ENCODE data around the gene LRP5. TPM values are rescaled to one million over a fixed set of nuclear protein-coding genes. Genes with fewer than 3 reads are reported as not detected.

LRP5 gene
- total RNA-seq, 3 donors from 2014 or later, result 7.7 to 8.5 (median 7.9) TPM

DNA sequence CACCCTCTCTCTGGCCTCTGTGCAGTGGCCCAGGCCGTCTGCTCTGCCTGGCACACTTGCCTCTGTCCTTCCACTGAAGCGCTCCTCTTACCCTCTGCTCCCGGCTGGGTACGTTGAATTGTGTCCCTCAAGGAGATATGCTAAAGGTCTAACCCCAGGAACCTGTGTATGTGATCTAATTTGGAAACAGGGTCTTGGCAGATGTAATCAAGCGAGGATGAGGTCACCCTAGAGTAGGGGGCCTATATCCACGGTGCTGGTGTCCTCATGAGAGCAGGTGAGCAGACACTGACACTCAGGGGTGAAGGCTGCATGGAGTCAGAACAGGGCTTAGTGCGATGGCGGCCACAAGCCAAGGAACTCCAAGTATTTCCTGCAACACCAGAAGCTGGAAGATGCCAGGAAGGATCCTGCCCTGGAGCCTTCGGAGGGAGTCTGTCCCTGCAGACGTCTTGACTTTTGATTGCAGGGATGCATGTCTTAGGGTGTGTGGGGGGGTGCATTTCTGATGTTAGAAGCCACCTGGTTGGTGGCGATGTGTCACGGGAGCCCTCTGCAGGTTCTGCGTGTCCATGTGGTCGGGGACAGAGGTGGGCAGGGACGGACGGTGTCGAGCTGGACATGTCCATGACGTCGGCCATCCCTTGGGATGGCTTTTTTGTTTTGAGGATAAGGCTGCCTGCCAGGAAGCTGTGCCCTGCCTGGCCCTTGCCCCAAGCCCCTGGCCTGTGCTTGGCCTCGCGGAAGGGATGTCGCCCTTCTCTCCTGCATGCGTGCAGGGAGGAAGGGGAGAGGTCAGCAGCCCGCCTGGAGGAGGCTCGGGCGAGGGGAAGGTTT, 68.6 kb downstream of the LRP5 start:
- Mint-ChIP-seq H3K4me1 (ENCODE audit: low read depth) (peaks cover 10% of the 10 kb centered on the region), H3K27me3 (ENCODE audit: low read depth) (peaks cover 12% of the 10 kb centered on the region), H3K4me3 (no peak overlapping the region), H3K36me3 (ENCODE audit: insufficient read depth) (no peaks in the 10 kb centered on the region), H3K9me3 (no peaks in the 10 kb centered on the region)
- DNase-seq (no peak), ATAC-seq (no peak)

DNA sequence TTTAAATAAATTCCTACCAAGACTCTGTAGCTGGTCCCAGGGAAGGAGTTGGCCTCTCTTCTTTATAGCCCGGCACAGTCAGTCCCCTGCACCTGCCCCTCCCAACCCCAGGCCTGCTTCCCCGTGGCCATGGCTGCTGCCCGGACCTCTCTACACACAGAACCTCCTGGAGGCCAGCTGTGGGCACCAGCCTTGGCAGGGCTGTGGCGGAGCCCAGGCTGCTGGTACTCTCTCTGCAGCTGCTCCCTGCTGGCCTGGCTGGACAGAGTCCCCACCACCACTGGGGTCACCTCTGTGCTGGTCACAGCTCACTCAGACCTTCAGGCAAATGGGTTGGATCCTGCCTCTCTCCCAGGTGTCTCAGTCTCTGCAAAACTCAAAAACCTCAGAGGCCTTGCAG, 69.3 kb downstream of the LRP5 start:
- peaks cover 10% of the 10 kb centered on the region for H3K4me1 Mint-ChIP-seq (ENCODE audit: low read depth)
- no peaks in the 10 kb centered on the region for H3K36me3 Mint-ChIP-seq (ENCODE audit: insufficient read depth)
- H3K4me3 Mint-ChIP-seq, result no peak overlapping the region
- ATAC-seq, result no peak
- peaks cover 12% of the 10 kb centered on the region for H3K27me3 Mint-ChIP-seq (ENCODE audit: low read depth)
- no peaks in the 10 kb centered on the region for H3K9me3 Mint-ChIP-seq
- DNase-seq, result no peak

DNA sequence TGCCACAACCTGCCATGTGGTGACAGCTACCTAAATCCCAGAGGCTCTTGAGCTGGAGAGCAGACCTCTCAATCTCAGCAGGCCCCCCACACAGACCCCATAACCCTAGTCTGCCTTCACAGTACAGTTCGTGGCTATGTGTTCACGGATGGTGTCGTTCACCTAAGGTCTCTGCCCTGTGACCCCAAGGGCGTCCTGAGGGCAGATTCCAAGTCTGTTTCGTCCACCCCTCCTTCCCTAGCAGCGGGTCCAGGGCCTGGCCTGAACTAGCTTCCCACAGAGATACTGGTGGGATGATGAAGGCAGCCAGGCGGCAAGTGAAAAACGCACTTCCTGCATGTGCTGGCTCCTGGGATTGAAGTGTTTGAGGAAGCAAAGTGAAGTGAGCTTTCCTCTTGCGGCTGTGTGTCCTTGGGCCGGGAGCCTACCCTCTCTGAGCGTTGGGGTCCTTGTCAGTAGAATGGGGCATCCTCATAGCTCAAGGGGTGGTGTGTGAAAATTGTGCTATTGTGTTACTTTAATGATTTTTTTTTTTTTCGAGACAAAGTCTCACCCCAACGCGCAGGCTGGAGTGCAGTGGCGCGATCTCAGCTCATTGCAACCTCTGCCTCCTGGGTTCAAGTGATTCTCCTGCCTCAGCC, 70.1 kb downstream of the LRP5 start:
- no peak for DNase-seq

DNA sequence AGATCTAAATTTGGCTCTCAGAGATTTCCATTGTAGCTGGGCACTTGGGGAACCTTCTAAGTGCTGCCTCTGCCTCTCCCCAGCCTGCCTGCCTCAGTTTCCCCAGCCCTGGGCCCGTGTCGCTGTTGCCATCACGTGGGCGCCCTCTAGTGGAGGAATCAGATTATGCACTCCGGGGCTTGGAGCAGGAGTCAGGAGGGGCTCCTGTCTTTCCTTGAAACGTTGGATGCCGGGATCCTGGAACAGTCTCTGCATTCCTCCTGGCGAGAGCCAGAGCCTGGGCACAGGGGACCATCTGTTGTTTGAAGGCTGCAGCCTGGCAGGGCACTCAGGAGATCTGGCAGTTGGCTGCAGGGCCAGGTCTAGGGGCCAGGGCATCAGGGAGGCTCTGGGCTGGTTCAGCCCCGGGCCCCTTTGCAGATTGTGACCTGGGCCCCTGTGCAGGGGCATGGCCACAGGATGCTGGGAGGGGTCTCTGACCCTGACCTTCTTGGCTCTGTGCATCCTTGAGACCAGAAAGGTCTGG, 71.6 kb downstream of the LRP5 start:
- Mint-ChIP-seq H3K27me3 (ENCODE audit: low read depth) (peaks cover 12% of the 10 kb centered on the region), H3K4me1 (ENCODE audit: low read depth) (peaks cover 10% of the 10 kb centered on the region), H3K36me3 (ENCODE audit: insufficient read depth) (no peaks in the 10 kb centered on the region), H3K9me3 (no peaks in the 10 kb centered on the region), H3K4me3 (no peak overlapping the region)
- DNase-seq (peak; percentile 61), ATAC-seq (peak; percentile 47 to 64)

More for the DNA sequence above, 70.1 kb downstream of the LRP5 start:
- H3K9me3 Mint-ChIP-seq, result no peaks in the 10 kb centered on the region
- no peak overlapping the region for H3K4me3 Mint-ChIP-seq
- no peaks in the 10 kb centered on the region for H3K36me3 Mint-ChIP-seq (ENCODE audit: insufficient read depth)
- H3K27me3 Mint-ChIP-seq (ENCODE audit: low read depth), result peaks cover 12% of the 10 kb centered on the region
- peaks cover 10% of the 10 kb centered on the region for H3K4me1 Mint-ChIP-seq (ENCODE audit: low read depth)
- ATAC-seq, result no peak

DNA sequence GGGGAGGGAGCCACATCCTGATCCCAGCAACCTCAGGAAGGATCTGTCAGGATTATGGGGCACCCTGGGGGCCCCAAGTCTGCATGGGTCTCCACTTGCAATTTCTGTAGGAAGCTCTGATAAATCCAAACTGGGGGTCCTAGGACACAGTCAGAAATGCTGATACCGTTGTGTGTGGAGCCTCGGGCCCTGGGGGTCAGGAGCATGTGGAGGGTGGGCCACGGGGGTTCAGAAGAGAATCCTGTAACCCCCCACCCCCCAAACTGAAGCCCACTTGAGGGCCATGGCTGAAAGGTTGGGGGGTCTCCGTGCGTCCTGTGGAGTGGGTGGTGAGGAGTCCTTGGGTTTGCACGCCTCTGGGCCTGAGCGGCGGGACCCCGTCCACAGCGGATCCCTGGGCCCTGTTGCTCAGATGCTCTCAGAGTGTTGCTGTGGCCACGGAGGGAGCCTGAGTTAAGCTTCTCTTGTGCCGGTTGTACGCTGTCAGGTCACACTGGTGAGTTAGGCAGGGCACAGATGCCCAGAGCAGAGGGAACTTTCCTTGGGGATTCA, 72.2 kb downstream of the LRP5 start:
- H3K4me3 Mint-ChIP-seq, result no peak overlapping the region
- ATAC-seq, result no peak
- H3K4me1 Mint-ChIP-seq (ENCODE audit: low read depth), result peaks cover 10% of the 10 kb centered on the region
- no peaks in the 10 kb centered on the region for H3K36me3 Mint-ChIP-seq (ENCODE audit: insufficient read depth)
- H3K9me3 Mint-ChIP-seq, result no peaks in the 10 kb centered on the region
- DNase-seq, result no peak
- H3K27me3 Mint-ChIP-seq (ENCODE audit: low read depth), result peaks cover 12% of the 10 kb centered on the region

DNA sequence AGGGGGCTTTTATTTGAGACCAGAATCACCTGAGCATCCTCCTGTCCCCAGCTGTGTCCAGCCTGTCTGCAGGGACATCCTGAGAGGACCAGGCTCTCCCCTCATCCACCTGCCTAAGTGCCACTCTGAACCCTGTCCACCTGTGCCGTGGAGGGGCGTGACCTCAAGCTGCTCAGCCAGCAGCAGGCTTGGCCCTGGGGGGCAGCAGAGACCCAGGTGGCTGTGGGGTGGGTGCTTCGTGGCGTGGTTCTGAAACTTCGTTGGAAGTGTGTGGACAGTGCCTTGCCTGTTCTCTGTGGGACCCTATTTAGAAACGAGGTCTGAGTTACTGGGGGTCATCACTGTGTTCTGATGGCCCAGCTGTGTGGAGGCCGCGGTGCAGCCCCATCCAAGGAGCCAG, 72.7 kb downstream of the LRP5 start:
- ATAC-seq (no peak), DNase-seq (no peak)
- no peaks in the 10 kb centered on the region for H3K36me3 Mint-ChIP-seq (ENCODE audit: insufficient read depth)
- H3K4me1 Mint-ChIP-seq (ENCODE audit: low read depth), result peaks cover 8% of the 10 kb centered on the region
- no peaks in the 10 kb centered on the region for H3K9me3 Mint-ChIP-seq
- no peak overlapping the region for H3K4me3 Mint-ChIP-seq
- H3K27me3 Mint-ChIP-seq (ENCODE audit: low read depth), result peaks cover 7% of the 10 kb centered on the region

DNA sequence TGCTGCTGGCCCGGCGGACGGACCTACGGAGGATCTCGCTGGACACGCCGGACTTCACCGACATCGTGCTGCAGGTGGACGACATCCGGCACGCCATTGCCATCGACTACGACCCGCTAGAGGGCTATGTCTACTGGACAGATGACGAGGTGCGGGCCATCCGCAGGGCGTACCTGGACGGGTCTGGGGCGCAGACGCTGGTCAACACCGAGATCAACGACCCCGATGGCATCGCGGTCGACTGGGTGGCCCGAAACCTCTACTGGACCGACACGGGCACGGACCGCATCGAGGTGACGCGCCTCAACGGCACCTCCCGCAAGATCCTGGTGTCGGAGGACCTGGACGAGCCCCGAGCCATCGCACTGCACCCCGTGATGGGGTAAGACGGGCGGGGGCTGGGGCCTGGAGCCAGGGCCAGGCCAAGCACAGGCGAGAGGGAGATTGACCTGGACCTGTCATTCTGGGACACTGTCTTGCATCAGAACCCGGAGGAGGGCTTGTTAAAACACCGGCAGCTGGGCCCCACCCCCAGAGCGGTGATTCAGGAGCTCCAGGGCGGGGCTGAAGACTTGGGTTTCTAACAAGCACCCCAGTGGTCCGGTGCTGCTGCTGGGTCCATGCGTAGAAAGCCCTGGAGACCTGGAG, 74.1 kb downstream of the LRP5 start:
- Mint-ChIP-seq H3K36me3 (ENCODE audit: insufficient read depth) (no peaks in the 10 kb centered on the region), H3K9me3 (no peaks in the 10 kb centered on the region), H3K4me1 (ENCODE audit: low read depth) (peaks cover 2% of the 10 kb centered on the region), H3K27me3 (ENCODE audit: low read depth) (no peaks in the 10 kb centered on the region), H3K4me3 (no peak overlapping the region)
- ATAC-seq, result no peak
- no peak for DNase-seq

DNA sequence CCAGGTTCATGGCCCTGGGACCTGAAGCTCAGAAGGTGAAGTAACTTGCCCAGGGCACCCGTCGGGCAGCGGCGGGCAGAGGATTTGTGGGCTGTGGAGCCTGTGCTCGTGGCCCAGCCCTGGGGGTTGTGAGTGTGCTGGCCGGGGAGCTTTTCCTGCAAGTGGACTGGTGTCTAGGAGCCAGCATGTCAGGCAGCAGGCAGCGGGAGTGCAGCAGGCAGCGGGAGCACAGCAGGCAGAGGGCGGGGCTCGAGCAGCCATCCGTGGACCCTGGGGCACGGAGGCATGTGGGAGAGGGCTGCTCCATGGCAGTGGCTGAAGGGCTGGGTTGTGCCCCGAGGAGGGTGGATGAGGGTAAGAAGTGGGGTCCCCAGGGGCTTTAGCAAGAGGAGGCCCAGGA, 75.4 kb downstream of the LRP5 start:
- no peak for ATAC-seq
- Mint-ChIP-seq H3K27me3 (ENCODE audit: low read depth) (no peaks in the 10 kb centered on the region), H3K36me3 (ENCODE audit: insufficient read depth) (no peaks in the 10 kb centered on the region), H3K9me3 (no peaks in the 10 kb centered on the region), H3K4me3 (no peak overlapping the region), H3K4me1 (ENCODE audit: low read depth) (peaks cover 2% of the 10 kb centered on the region)
- DNase-seq, result no peak

DNA sequence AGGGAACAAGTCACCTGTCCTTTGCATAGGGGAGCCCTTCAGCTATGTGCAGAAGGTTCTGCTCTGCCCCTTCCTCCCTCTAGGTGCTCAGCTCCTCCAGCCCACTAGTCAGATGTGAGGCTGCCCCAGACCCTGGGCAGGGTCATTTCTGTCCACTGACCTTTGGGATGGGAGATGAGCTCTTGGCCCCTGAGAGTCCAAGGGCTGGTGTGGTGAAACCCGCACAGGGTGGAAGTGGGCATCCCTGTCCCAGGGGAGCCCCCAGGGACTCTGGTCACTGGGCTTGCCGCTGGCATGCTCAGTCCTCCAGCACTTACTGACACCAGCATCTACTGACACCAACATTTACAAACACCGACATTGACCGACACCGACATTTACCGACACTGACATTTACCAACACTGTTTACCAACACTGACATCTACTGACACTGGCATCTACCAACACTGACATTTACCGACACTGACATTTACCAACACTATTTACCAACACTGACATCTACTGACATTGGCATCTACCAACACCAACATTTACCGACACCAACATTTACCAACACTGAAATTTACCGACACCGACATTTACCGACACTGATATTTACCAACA, 76.3 kb downstream of the LRP5 start:
- ATAC-seq (no peak), DNase-seq (no peak)
- Mint-ChIP-seq H3K36me3 (ENCODE audit: insufficient read depth) (no peaks in the 10 kb centered on the region), H3K4me1 (ENCODE audit: low read depth) (no peaks in the 10 kb centered on the region), H3K27me3 (ENCODE audit: low read depth) (no peaks in the 10 kb centered on the region), H3K4me3 (no peak overlapping the region), H3K9me3 (no peaks in the 10 kb centered on the region)

DNA sequence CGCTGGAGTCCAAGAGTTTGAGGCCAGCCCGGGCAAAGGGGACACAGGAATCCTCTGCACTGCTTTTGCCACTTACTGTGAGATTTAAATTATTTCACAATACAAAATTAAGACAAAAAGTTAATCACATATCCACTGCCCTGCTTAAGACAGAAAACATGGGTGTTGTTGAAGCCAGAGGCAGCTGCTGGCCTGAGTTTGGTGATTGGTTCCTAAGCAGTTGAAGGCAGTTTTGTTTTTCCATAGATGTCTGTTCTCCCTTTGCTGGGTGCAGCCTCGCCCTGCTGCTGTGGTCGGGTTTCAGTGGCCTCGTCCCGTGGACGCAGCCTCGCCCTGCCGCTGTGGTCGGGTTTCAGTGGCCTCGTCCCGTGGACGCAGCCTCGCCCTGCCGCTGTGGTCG, 77.9 kb downstream of the LRP5 start:
- Mint-ChIP-seq H3K4me3 (no peak overlapping the region), H3K4me1 (ENCODE audit: low read depth) (no peaks in the 10 kb centered on the region), H3K27me3 (ENCODE audit: low read depth) (no peaks in the 10 kb centered on the region), H3K36me3 (ENCODE audit: insufficient read depth) (no peaks in the 10 kb centered on the region), H3K9me3 (no peaks in the 10 kb centered on the region)
- DNase-seq (no peak), ATAC-seq (no peak)

DNA sequence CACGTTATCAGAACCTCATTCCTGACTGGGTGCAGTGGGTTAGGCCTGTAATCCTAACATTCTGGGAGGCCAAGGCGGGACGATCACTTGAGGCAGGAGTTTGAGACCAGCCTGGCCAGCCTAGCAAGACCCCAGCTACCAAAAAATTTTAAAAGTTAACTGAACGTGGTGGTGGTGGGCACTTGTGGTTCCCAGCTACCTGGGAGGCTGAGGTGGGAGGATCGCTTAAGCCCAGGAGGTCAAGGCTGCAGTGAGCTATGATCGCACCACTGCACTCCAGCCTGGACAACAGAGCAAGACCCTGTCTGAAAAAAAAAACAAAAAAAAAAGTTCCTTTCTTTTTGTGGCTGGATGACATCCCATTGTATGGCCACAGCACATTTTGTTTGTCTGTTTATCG, 80.4 kb downstream of the LRP5 start:
- Mint-ChIP-seq H3K4me1 (ENCODE audit: low read depth) (no peaks in the 10 kb centered on the region), H3K27me3 (ENCODE audit: low read depth) (no peaks in the 10 kb centered on the region), H3K4me3 (no peak overlapping the region), H3K9me3 (no peaks in the 10 kb centered on the region), H3K36me3 (ENCODE audit: insufficient read depth) (no peaks in the 10 kb centered on the region)
- no peak for ATAC-seq
- no peak for DNase-seq

DNA sequence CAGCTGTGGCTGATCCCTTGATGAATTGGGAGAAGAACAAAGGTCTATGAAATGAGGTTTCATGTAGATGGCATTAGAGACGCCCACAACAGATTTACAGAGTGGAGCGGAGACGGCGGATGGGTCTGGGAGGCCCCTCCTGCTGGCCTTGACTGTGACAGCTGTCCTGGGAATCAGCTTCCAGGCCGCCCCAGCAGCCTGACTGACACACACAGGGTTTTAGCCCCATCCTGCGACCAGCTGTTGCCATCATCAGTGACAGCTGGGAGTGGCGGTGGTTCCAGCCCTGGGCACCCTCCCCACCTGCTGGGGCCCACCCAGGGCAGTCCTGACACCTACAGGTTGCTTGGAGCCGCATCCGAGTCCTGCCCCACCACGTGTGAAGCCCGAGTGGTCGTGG, 84.1 kb downstream of the LRP5 start:
- ATAC-seq, result no peak

DNA sequence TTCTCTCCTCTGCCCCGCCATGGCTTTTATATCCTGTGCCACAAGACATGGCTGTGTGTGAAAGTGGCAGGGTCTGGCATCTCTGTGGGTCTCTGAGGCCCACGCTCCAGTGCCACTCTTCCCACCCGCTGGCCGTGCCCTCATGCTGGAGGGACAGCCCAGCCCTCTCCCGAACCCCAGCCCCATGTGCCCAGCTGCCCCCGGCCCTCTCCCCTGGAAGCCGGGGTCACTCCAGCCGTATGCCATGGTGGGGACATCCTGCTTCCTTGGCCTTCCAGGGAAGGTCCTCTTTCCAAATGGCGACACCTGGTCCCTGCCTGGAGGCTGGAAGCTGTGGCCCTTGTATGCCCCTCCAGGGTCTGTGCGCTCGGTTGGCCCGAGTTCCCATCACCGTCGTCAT, 84.9 kb downstream of the LRP5 start:
- no peak for ATAC-seq
- H3K9me3 Mint-ChIP-seq, result no peaks in the 10 kb centered on the region
- H3K36me3 Mint-ChIP-seq (ENCODE audit: insufficient read depth), result no peaks in the 10 kb centered on the region
- H3K4me1 Mint-ChIP-seq (ENCODE audit: low read depth), result no peaks in the 10 kb centered on the region
- no peak for DNase-seq
- H3K27me3 Mint-ChIP-seq (ENCODE audit: low read depth), result no peaks in the 10 kb centered on the region
- no peak overlapping the region for H3K4me3 Mint-ChIP-seq

More for the DNA sequence above, 84.1 kb downstream of the LRP5 start:
- H3K9me3 Mint-ChIP-seq, result no peaks in the 10 kb centered on the region
- no peaks in the 10 kb centered on the region for H3K36me3 Mint-ChIP-seq (ENCODE audit: insufficient read depth)
- no peaks in the 10 kb centered on the region for H3K4me1 Mint-ChIP-seq (ENCODE audit: low read depth)
- DNase-seq, result no peak
- no peaks in the 10 kb centered on the region for H3K27me3 Mint-ChIP-seq (ENCODE audit: low read depth)
- no peak overlapping the region for H3K4me3 Mint-ChIP-seq
